ENCODE measurements around the gene LACC1.

DNA sequence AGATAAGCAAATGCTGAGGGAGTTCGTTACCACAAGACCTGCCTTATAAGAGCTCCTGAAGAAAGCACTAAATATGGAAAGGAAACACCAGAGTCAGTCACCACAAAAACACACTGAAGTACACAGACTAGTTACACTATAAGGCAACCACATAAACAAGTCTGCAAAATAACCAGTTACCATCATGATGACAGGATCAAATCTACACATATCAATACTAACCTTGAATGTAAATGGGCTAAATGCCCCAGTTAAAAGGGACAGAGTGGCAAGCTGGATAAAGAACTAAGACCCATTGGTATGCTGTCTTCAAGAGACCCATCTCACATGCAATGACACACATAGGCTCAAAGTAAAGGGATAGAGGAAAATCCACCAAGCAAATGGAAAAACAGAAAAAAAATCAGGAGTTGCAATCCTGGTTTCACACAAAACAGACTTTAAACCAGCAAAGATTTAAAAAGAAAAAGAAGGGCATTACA, 26.7 kb upstream of the LACC1 start:
- TF ChIP-seq EZH2 (IDR thresholded peaks at IDR 0.05; ENCODE audit: insufficient read depth, poor library complexity, severe bottlenecking) (no peak), EZH2phosphoT487 (IDR thresholded peaks at IDR 0.05; ENCODE audit: insufficient read depth, low read depth) (no peak)

Data from GM23248 (cell line).